ENCODE results near the gene AGMO.

AGMO gene

GRCh38 chr7:15314922-15315321 lies 246.9 kb downstream of the AGMO start:
- no peak overlapping the region for H3K27ac ChIP-seq (replicated peaks; ENCODE audit: low read length)
- no peaks in the 10 kb centered on the region for H3K27me3 ChIP-seq (ENCODE audit: control insufficient read depth in 3 of 3, insufficient read depth in 3 of 3, low read depth in 1 of 3, low read length in 3 of 3)
- no peaks in the 10 kb centered on the region for H3K79me1 ChIP-seq (ENCODE audit: low read depth, low read length)
- no peak overlapping the region for H2BK12ac ChIP-seq (ENCODE audit: low read length)
- H3K14ac ChIP-seq (ENCODE audit: low read length): no peak overlapping the region
- H3K4me1 ChIP-seq (ENCODE audit: control insufficient read depth in 2 of 2, insufficient read depth in 1 of 2, low read depth in 1 of 2, low read length in 2 of 2): no peaks in the 10 kb centered on the region
- no peak overlapping the region for H4K8ac ChIP-seq (ENCODE audit: low read depth, low read length)
- H3K4me2 ChIP-seq (ENCODE audit: insufficient read depth, low read length, poor library complexity, severe bottlenecking): no peak overlapping the region
- H2AK5ac ChIP-seq (ENCODE audit: low read depth, low read length): no peak overlapping the region
- no peak for DNase-seq (ENCODE audit: low spot score)
- no peaks in the 10 kb centered on the region for H3K36me3 ChIP-seq (replicated peaks in 1 of 2; ENCODE audit: control insufficient read depth in 2 of 2, insufficient read depth in 2 of 2, low read length in 2 of 2)
- H2BK5ac ChIP-seq (ENCODE audit: low read length): no peak overlapping the region
- no peak overlapping the region for H3K9ac ChIP-seq (ENCODE audit: low read depth, low read length, poor library complexity)
- H2BK120ac ChIP-seq (ENCODE audit: low read depth, low read length): no peak overlapping the region
- H3K4me3 ChIP-seq (ENCODE audit: low read length in 2 of 2): no peak overlapping the region
- H3K9me3 ChIP-seq (replicated peaks in 1 of 2; ENCODE audit: control insufficient read depth in 2 of 2, insufficient read depth in 1 of 2, low read depth in 1 of 2, low read length in 2 of 2): no peaks in the 10 kb centered on the region
- H3K23ac ChIP-seq (ENCODE audit: low read depth, low read length, poor library complexity): no peak overlapping the region
- H3K18ac ChIP-seq (ENCODE audit: low read length): no peak overlapping the region
- H2AFZ ChIP-seq (ENCODE audit: low read length): no peak overlapping the region
- no peak overlapping the region for H2BK15ac ChIP-seq (ENCODE audit: low read length)
- no peak overlapping the region for H3K4ac ChIP-seq (ENCODE audit: low read length)
- no CpG with 5 or more reads among the region's 5 CpGs for WGBS, 2 donors (ENCODE audit: extremely low coverage in 2 of 2, insufficient read length in 2 of 2, insufficient replicate concordance in 1 of 2)
- no peak overlapping the region for H4K91ac ChIP-seq (ENCODE audit: low read depth, low read length, poor library complexity)

DNA sequence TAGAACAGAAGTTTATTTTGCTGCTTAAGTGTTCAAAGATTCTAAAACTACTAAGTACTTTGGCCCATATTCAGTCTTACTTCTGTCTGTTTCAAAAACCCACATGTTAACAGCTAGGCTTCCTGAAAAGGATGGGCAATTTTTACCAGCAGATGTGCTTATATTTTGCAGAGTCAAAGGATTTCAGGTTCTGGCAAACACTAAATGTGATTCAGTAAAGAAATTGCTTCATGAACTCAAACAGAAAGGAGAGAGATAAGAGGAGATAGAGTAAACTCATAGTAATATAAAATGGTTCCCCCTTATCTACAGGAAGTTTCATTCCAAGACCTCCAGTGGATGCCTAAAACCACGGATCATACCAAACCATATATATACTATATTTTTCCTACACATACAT lies 248.5 kb downstream of the AGMO start:
- no peaks in the 10 kb centered on the region for H3K9me3 ChIP-seq (replicated peaks in 1 of 2; ENCODE audit: control insufficient read depth in 2 of 2, insufficient read depth in 1 of 2, low read depth in 1 of 2, low read length in 2 of 2)
- H2AFZ ChIP-seq (ENCODE audit: low read length): no peak overlapping the region
- no peak overlapping the region for H3K14ac ChIP-seq (ENCODE audit: low read length)
- no peak overlapping the region for H2BK12ac ChIP-seq (ENCODE audit: low read length)
- H3K9ac ChIP-seq (ENCODE audit: low read depth, low read length, poor library complexity): no peak overlapping the region
- H3K36me3 ChIP-seq (replicated peaks in 1 of 2; ENCODE audit: control insufficient read depth in 2 of 2, insufficient read depth in 2 of 2, low read length in 2 of 2): no peaks in the 10 kb centered on the region
- H2BK5ac ChIP-seq (ENCODE audit: low read length): no peak overlapping the region
- no peak overlapping the region for H3K18ac ChIP-seq (ENCODE audit: low read length)
- H2AK5ac ChIP-seq (ENCODE audit: low read depth, low read length): no peak overlapping the region
- no peak for DNase-seq (ENCODE audit: low spot score)
- no peaks in the 10 kb centered on the region for H3K79me1 ChIP-seq (ENCODE audit: low read depth, low read length)
- no peak overlapping the region for H4K8ac ChIP-seq (ENCODE audit: low read depth, low read length)
- no peak overlapping the region for H3K4me2 ChIP-seq (ENCODE audit: insufficient read depth, low read length, poor library complexity, severe bottlenecking)
- H4K91ac ChIP-seq (ENCODE audit: low read depth, low read length, poor library complexity): no peak overlapping the region
- H3K27ac ChIP-seq (replicated peaks; ENCODE audit: low read length): no peak overlapping the region
- no peak overlapping the region for H3K23ac ChIP-seq (ENCODE audit: low read depth, low read length, poor library complexity)
- no peaks in the 10 kb centered on the region for H3K4me1 ChIP-seq (ENCODE audit: control insufficient read depth in 2 of 2, insufficient read depth in 1 of 2, low read depth in 1 of 2, low read length in 2 of 2)
- no CpG with 5 or more reads among the region's 1 CpG for WGBS, 2 donors (ENCODE audit: extremely low coverage in 2 of 2, insufficient read length in 2 of 2, insufficient replicate concordance in 1 of 2)
- no peak overlapping the region for H3K4me3 ChIP-seq (ENCODE audit: low read length in 2 of 2)
- H3K4ac ChIP-seq (ENCODE audit: low read length): no peak overlapping the region
- no peak overlapping the region for H2BK15ac ChIP-seq (ENCODE audit: low read length)
- no peaks in the 10 kb centered on the region for H3K27me3 ChIP-seq (ENCODE audit: control insufficient read depth in 3 of 3, insufficient read depth in 3 of 3, low read depth in 1 of 3, low read length in 3 of 3)
- H2BK120ac ChIP-seq (ENCODE audit: low read depth, low read length): no peak overlapping the region

DNA sequence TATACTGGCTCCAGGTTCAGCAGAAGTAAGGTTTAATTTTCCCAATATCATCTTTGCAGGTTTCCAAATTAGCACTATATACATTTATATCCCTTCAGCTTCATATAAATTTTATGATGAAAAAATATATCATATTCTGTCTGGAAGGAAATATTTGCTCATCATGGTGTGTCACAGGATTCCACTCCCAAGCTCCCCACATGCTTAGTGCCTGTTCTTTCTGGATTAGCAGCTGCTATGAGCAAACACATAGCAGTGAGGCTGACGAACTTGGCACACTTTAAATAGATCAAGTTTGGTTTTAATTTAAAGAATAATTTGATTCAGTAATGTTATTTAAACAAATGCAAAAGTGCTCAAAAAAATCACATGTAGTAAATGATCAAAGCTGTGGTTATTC lies 251.9 kb downstream of the AGMO start:
- no peak overlapping the region for H2BK120ac ChIP-seq (ENCODE audit: low read depth, low read length)
- H3K36me3 ChIP-seq (replicated peaks in 1 of 2; ENCODE audit: control insufficient read depth in 2 of 2, insufficient read depth in 2 of 2, low read length in 2 of 2): no peaks in the 10 kb centered on the region

DNA sequence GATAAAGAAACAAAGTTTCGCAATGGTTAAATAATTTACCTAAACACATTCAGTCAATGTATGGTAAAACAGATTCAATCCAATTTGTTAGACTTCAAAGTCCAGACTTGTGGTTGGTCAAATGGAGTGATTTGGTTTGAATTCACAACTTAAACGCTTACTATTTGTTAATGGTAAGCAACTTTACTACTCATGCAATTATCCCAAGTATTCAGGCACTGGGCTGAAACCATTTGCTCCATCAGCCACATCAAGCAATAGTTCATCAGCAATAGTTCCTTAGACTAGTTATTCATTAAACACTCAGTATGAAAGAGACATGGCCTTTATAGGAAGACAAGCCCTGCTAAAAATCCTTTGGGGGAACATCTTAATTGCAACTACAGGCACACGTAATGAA lies 253.0 kb downstream of the AGMO start:
- no peak overlapping the region for H3K4me3 ChIP-seq (ENCODE audit: low read length in 2 of 2)
- H4K91ac ChIP-seq (ENCODE audit: low read depth, low read length, poor library complexity): no peak overlapping the region
- H3K36me3 ChIP-seq (replicated peaks in 1 of 2; ENCODE audit: control insufficient read depth in 2 of 2, insufficient read depth in 2 of 2, low read length in 2 of 2): no peaks in the 10 kb centered on the region
- H3K9ac ChIP-seq (ENCODE audit: low read depth, low read length, poor library complexity): no peak overlapping the region
- no peak overlapping the region for H2BK12ac ChIP-seq (ENCODE audit: low read length)
- no peak overlapping the region for H4K8ac ChIP-seq (ENCODE audit: low read depth, low read length)
- no peaks in the 10 kb centered on the region for H3K79me1 ChIP-seq (ENCODE audit: low read depth, low read length)
- no peaks in the 10 kb centered on the region for H3K9me3 ChIP-seq (replicated peaks in 1 of 2; ENCODE audit: control insufficient read depth in 2 of 2, insufficient read depth in 1 of 2, low read depth in 1 of 2, low read length in 2 of 2)
- no peak overlapping the region for H3K27ac ChIP-seq (replicated peaks; ENCODE audit: low read length)
- no peak overlapping the region for H3K23ac ChIP-seq (ENCODE audit: low read depth, low read length, poor library complexity)
- H2AFZ ChIP-seq (ENCODE audit: low read length): no peak overlapping the region
- no peak overlapping the region for H2BK120ac ChIP-seq (ENCODE audit: low read depth, low read length)
- no peak overlapping the region for H2BK15ac ChIP-seq (ENCODE audit: low read length)
- H3K14ac ChIP-seq (ENCODE audit: low read length): no peak overlapping the region
- H2AK5ac ChIP-seq (ENCODE audit: low read depth, low read length): no peak overlapping the region
- no peak overlapping the region for H3K4me2 ChIP-seq (ENCODE audit: insufficient read depth, low read length, poor library complexity, severe bottlenecking)
- no peak overlapping the region for H2BK5ac ChIP-seq (ENCODE audit: low read length)
- no CpG with 5 or more reads among the region's 3 CpGs for WGBS, 2 donors (ENCODE audit: extremely low coverage in 2 of 2, insufficient read length in 2 of 2, insufficient replicate concordance in 1 of 2)
- no peaks in the 10 kb centered on the region for H3K4me1 ChIP-seq (ENCODE audit: control insufficient read depth in 2 of 2, insufficient read depth in 1 of 2, low read depth in 1 of 2, low read length in 2 of 2)
- H3K27me3 ChIP-seq (ENCODE audit: control insufficient read depth in 3 of 3, insufficient read depth in 3 of 3, low read depth in 1 of 3, low read length in 3 of 3): no peaks in the 10 kb centered on the region
- H3K4ac ChIP-seq (ENCODE audit: low read length): no peak overlapping the region
- no peak for DNase-seq (ENCODE audit: low spot score)
- no peak overlapping the region for H3K18ac ChIP-seq (ENCODE audit: low read length)

More for the DNA sequence above, 251.9 kb downstream of the AGMO start:
- Histone ChIP-seq H3K18ac (ENCODE audit: low read length) (no peak overlapping the region), H2BK5ac (ENCODE audit: low read length) (no peak overlapping the region), H3K79me1 (ENCODE audit: low read depth, low read length) (no peaks in the 10 kb centered on the region), H3K4me2 (ENCODE audit: insufficient read depth, low read length, poor library complexity, severe bottlenecking) (no peak overlapping the region), H3K27ac (replicated peaks; ENCODE audit: low read length) (no peak overlapping the region), H3K27me3 (ENCODE audit: control insufficient read depth in 3 of 3, insufficient read depth in 3 of 3, low read depth in 1 of 3, low read length in 3 of 3) (no peaks in the 10 kb centered on the region), H3K4me3 (ENCODE audit: low read length in 2 of 2) (no peak overlapping the region), H2AFZ (ENCODE audit: low read length) (no peak overlapping the region), H2AK5ac (ENCODE audit: low read depth, low read length) (no peak overlapping the region), H4K91ac (ENCODE audit: low read depth, low read length, poor library complexity) (no peak overlapping the region), H3K4ac (ENCODE audit: low read length) (no peak overlapping the region), H3K4me1 (ENCODE audit: control insufficient read depth in 2 of 2, insufficient read depth in 1 of 2, low read depth in 1 of 2, low read length in 2 of 2) (no peaks in the 10 kb centered on the region), H3K9me3 (replicated peaks in 1 of 2; ENCODE audit: control insufficient read depth in 2 of 2, insufficient read depth in 1 of 2, low read depth in 1 of 2, low read length in 2 of 2) (no peaks in the 10 kb centered on the region), H3K14ac (ENCODE audit: low read length) (no peak overlapping the region), H3K23ac (ENCODE audit: low read depth, low read length, poor library complexity) (no peak overlapping the region), H2BK15ac (ENCODE audit: low read length) (no peak overlapping the region), H4K8ac (ENCODE audit: low read depth, low read length) (no peak overlapping the region), H2BK12ac (ENCODE audit: low read length) (no peak overlapping the region), H3K9ac (ENCODE audit: low read depth, low read length, poor library complexity) (no peak overlapping the region)
- no peak for DNase-seq (ENCODE audit: low spot score)
- no CpG with 5 or more reads among the region's 1 CpG for WGBS, 2 donors (ENCODE audit: extremely low coverage in 2 of 2, insufficient read length in 2 of 2, insufficient replicate concordance in 1 of 2)
